ENCODE measurements around the gene RFNG.

DNA sequence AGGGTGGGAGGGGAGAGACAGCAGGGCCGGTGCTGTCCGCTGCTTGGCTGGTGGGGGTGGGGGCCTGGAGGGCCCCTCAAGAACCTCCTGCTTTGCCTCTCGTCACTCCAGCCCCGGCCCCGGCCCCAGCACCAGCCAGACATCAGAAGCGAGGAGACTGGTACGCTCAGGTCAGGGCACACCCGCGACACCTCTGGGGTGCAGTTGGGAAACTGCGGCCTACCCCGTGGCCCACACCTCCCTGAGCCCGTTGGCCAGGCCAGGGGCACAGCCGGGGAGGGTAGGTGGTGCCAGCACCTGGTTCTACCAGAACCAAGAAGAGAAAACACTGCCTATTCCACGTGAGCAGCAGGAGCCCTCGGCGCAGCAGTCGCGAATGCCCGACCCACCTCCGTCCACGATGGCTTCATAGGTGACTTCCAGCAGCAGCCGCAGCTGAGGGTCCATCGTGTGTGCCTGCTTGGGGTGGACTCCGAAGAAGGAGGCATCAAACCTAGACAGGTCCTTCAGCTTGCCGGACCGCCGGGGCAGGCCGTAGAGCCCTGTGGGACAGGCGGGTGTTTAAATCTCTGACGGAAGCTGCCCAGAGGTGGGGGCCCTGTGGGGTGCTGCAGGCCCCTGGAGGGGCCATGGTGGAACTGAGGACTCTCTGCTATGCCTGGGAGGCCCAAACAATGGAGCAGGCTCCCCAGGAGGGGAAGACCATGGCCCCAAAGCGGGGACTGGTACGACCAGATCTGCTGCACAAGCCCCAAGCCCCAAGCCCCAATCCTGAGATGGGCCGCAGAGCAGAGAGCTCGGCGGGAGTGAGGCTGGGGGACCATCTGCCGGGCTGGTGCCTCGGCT, 43.5 kb upstream of the RFNG start:
- TF ChIP-seq CTCF (optimal IDR thresholded peaks at IDR 0.05 in 1 of 3, IDR thresholded peaks at IDR 0.05 in 1 of 3, conservative IDR thresholded peaks at IDR 0.05 in 1 of 3; ENCODE audit: extremely low read depth in 1 of 3, insufficient read depth in 2 of 3, low read length in 3 of 3) (no peak), EZH2 (IDR thresholded peaks at IDR 0.05; ENCODE audit: low read length) (no peak)

Measured in keratinocyte (primary cell).